Right lobe of liver (tissue), 6 donors: ENCODE measurements around the gene ARL15. TPM values are rescaled to one million over a fixed set of nuclear protein-coding genes. Genes with fewer than 3 reads are reported as not detected.

Experiments
- ATAC-seq, 4 donors: fragments of 200-7000 bp; cut with Tn5 transposase; one replicate each; pipeline ENCODE4 v1.9.1; 2020; ENCODE audit warnings: mild to moderate bottlenecking in 4 of 4, moderate library complexity in 4 of 4
- DNase-seq, 3 donors: peaks; one replicate each; pipeline ENCODE4 v3.0.0-alpha.2; 2020
- H3K27ac ChIP-seq, 3 donors: fragments of 200-600 bp; one replicate each; pipeline ENCODE4 v1.8.0; 2022
- H3K27me3 ChIP-seq, 2 donors: fragments of 200-600 bp; one replicate each; pipeline ENCODE4 v1.8.0; 2022
- H3K36me3 ChIP-seq, 4 donors: fragments of 200-600 bp; sonication (generic) in 1 of 4; one replicate each; pipeline versions ENCODE4 v1.5.1 to v1.8.0; 2017 to 2022; ENCODE audit warnings: control low read depth in 1 of 4
- H3K4me1 ChIP-seq, 4 donors: fragments of 200-600 bp; sonication (generic) in 1 of 4; one replicate each; pipeline versions ENCODE4 v1.5.1 to v1.8.0; 2017 to 2022; ENCODE audit warnings: control low read depth in 1 of 4
- H3K4me3 ChIP-seq, 3 donors: fragments of 200-600 bp; one replicate each; pipeline ENCODE4 v1.8.0; 2022
- H3K9me3 ChIP-seq, 4 donors: fragments of 200-600 bp; sonication (generic) in 1 of 4; one replicate each; pipeline versions ENCODE4 v1.5.1 to v1.8.0; 2017 to 2022; ENCODE audit warnings: control low read depth in 1 of 4
- CTCF ChIP-seq, 4 donors: fragments of 200-600 bp in 3 of 4; fragments of 450-650 bp in 1 of 4; IDR thresholded peaks; one replicate each; pipeline versions ENCODE4 v1.5.1 to v1.8.0; 2016 to 2022; ENCODE audit warnings: antibody characterized with exemption in 4 of 4, mild to moderate bottlenecking in 2 of 4
- POLR2A ChIP-seq: fragments of 450-650 bp; IDR thresholded peaks from one replicate; pipeline ENCODE4 v1.6.1; 2017; ENCODE audit warnings: antibody characterized with exemption, mild to moderate bottlenecking
- WGBS: methylation state at CpG from one replicate; pipeline ENCODE4 v1.1.6; 2018; ENCODE audit warnings: low coverage, low lambda C conversion rate; ENCODE audit not compliant: insufficient coverage; ENCODE audit errors: missing lambda C conversion rate; 5-methylcytosine and 5-hydroxymethylcytosine counted together
- intact Hi-C, 2 donors: fragments of 100-400 bp; cut with DNase I; formaldehyde crosslinking; loops; one replicate each; pipeline versions ENCODE4 v1.11.2 to v1.14.1; 2022
- total RNA-seq, 6 experiments: library from RNA; depleted of rRNA in 2 of 6; stranded (reverse); fragments of >200 nt in 2 of 6; fragmentation: NEBNext Ultra II Directional in 3 of 6; extraction: Animal tissue kit (Norgen Biotek cat#: 25700) in 3 of 6; gene quantifications; one replicate each; pipeline versions ENCODE4 v1.1.0 to v1.2.4, GENCODE V29; 2016 to 2023
- donor health status: DM: no; HTN: yes; CAD: no.
- donor health status: DM: no; HTN: no; CAD: no.
- donor health status: DM: no; HTN: no; CAD: no.
- donor health status: DM: no; HTN: yes; CAD: no.
- donor health status: DM: no; HTN: yes; CAD: no.

The ARL15 gene
- total RNA-seq, 6 experiments from 2014 or later = 6.3 to 16.5 (median 9.6) TPM

- Histone ChIP-seq H3K27me3 (no peaks in the 10 kb centered on the region), H3K9me3 (no peaks in the 10 kb centered on the region), H3K4me1 (no peaks in the 10 kb centered on the region), H3K36me3 (no peaks in the 10 kb centered on the region), H3K4me3 (peak overlapping the region; percentile 14 to 54 (median 40)), H3K27ac (peak overlapping the region in 2 of 3 donors; percentile 55 to 69)
- ATAC-seq (no peak), DNase-seq (no peak)
- WGBS = 85% methylated on average over 1 of the region's 1 CpG
- TF ChIP-seq POLR2A = no peak
- TF ChIP-seq CTCF (IDR thresholded peaks at IDR 0.05) = no peak
- intact Hi-C loops = no loop called here
Observed at GRCh38 chr5:54221135-54221534, 89.2 kb downstream of the ARL15 start.

DNA sequence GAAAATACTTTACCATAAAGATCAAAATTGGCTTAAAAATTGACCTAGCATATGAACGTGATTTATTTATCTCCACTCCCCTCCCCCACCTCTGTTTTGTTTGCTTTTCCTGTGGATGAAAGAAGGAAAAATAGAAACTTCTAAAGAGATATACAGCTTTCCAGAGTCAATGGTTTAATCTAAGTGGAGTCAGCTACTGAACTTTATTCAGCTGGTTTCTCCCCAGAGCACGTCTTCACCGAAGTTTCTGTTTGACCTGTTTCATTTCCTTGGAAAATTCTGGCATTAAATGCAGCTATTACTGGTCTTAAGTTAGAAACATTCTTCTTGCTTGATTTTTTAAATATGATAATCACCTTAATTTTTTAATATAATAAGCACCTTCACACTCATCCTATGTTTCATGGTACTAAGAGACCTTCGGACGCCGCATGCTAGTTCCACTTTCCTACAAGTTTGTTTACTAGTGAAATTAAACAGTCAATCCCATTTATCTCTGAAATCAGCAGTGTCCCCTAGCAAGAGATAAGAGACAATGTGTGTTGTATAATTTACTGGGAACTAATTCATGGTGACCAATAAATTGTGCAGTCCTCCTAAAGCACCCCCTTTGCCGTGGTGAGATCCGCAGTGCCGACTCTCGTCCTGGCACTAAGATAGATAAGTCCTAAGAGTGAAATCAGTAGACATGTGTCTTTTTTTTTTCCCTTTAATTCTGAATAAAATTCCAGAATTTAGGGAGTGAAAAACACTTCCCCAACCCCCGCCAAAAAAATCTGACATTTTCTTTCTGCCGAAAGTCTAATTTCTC lies 89.9 kb downstream of the ARL15 start:
- Histone ChIP-seq H3K4me1 (no peaks in the 10 kb centered on the region), H3K27me3 (no peaks in the 10 kb centered on the region), H3K4me3 (peak overlapping the region; percentile 14 to 54 (median 40)), H3K9me3 (no peaks in the 10 kb centered on the region), H3K27ac (peak overlapping the region; percentile 19 to 69 (median 55)), H3K36me3 (no peaks in the 10 kb centered on the region)
- TF ChIP-seq POLR2A (no peak), CTCF (IDR thresholded peaks at IDR 0.05) (no peak)
- intact Hi-C loops = no loop called here
- DNase-seq (no peak), ATAC-seq (peak; percentile 62 to 71 (median 69))
- WGBS = 24% methylated on average over 12 of the region's 12 CpGs

DNA sequence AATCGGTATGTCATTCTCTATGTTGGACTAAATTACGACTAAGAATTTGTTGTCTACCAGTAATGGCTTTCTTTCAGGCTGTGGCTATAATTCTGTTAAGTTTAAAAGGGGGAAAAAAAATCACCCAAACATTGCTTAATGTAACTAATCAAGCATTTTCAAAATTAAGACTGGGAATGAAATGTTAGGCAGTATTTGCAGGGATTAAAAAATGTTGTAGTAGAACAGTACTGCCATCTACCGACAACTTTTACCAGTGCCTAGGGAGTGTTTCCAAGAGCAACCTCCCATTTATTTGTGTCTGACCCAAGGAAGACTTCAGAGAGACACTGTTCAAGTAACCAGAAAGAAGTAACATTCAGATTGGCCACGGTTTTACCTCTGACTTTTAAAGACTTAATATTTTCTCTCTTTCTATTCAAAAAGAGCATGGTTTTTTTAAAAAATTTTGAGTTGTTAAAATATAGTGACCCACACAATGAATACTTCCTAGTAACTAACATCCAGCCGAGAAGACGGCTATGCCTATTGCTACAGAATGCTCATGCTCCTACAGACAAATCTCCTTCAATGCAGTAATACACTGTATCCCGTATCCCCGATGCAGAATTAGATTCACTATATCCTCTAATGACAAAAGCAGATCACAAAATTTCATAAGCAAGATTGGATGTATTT lies 92.4 kb downstream of the ARL15 start:
- no peaks in the 10 kb centered on the region for H3K36me3 ChIP-seq
- no peaks in the 10 kb centered on the region for H3K27me3 ChIP-seq
- H3K9me3 ChIP-seq = no peaks in the 10 kb centered on the region
- H3K4me1 ChIP-seq = no peaks in the 10 kb centered on the region
- no peak overlapping the region for H3K4me3 ChIP-seq
- TF ChIP-seq POLR2A (no peak), CTCF (IDR thresholded peaks at IDR 0.05) (peak; percentile 85 to 88 (median 88))
- no peak overlapping the region for H3K27ac ChIP-seq
- intact Hi-C loops = no loop called here
- DNase-seq = peak in 1 of 3 donors; percentile 48
- WGBS = 50% methylated on average over 8 of the region's 8 CpGs
- peak; percentile 89 to 92 (median 90) for ATAC-seq

- WGBS = 64% methylated on average over 12 of the region's 12 CpGs
- no peaks in the 10 kb centered on the region for H3K36me3 ChIP-seq
- TF ChIP-seq POLR2A = no peak
- TF ChIP-seq CTCF (IDR thresholded peaks at IDR 0.05) = no peak
- H3K9me3 ChIP-seq = no peaks in the 10 kb centered on the region
- no peak overlapping the region for H3K27ac ChIP-seq
- H3K4me3 ChIP-seq = no peak overlapping the region
- no peaks in the 10 kb centered on the region for H3K4me1 ChIP-seq
- intact Hi-C loops = no loop called here
- ATAC-seq (no peak), DNase-seq (no peak)
- H3K27me3 ChIP-seq = no peaks in the 10 kb centered on the region
Observed at GRCh38 chr5:54215233-54215736, 95.1 kb downstream of the ARL15 start.
